Adipose tissue (tissue), 3 donors: ENCODE measurements around the gene PROSER1. TPM values are rescaled to one million over a fixed set of nuclear protein-coding genes. Genes with fewer than 3 reads are reported as not detected.

Experiments
- H3K27ac ChIP-seq: one replicate; pipeline ENCODE4 v1.5.1; 2013; ENCODE audit warnings: low read depth, low read length
- WGBS, 3 donors: extraction: QIAGEN DNeasy Blood & Tissue Kit; methylation state at CpG; one replicate each; pipeline ENCODE4 v1.1.7; 2013; 5-methylcytosine and 5-hydroxymethylcytosine counted together
- polyA plus RNA-seq, 3 donors: library from polyadenylated mRNA; stranded (reverse); fragments of 200-250 nt; gene quantifications; one replicate each; pipeline ENCODE4 v1.2.3, GENCODE V29; 2013
- donor health status: healthy with polysubstance abuse.
- donor health status: Bipolar disorder and iron deficiency.
- donor health status: healthy.

The PROSER1 gene
- polyA plus RNA-seq, 3 donors = 6.2 to 9.0 (median 8.5) TPM

- H3K27ac ChIP-seq = no peak overlapping the region
- 49 to 56% (median 53%) methylated on average over 2 of the region's 2 CpGs for WGBS, 3 donors
Measured at GRCh38 chr13:38969187-38969586, 68.7 kb downstream of the PROSER1 start.

- WGBS, 3 donors = 66 to 69% (median 67%) methylated on average over 2 of the region's 2 CpGs
- H3K27ac ChIP-seq = no peak overlapping the region
Measured at GRCh38 chr13:38967446-38967845, 70.4 kb downstream of the PROSER1 start.

- WGBS, 3 donors = 81 to 89% (median 83%) methylated on average over 4 of the region's 4 CpGs
- no peak overlapping the region for H3K27ac ChIP-seq
Measured at GRCh38 chr13:38965281-38965680, 72.6 kb downstream of the PROSER1 start.

- no peak overlapping the region for H3K27ac ChIP-seq
Measured at GRCh38 chr13:38960175-38960574, 77.7 kb downstream of the PROSER1 start.

Other genes starting within 250 kb of the PROSER1 start
- not detected for gene STOML3, start 47.3 kb downstream of the PROSER1 start, polyA plus RNA-seq
- gene NHLRC3, start 367 bp upstream of the PROSER1 start, polyA plus RNA-seq = 10 to 100 TPM in 2 of 3 donors, 1 to 10 TPM in 1; 5.8 to 18.2 (median 11.2) TPM